Measurements from ENCODE around the gene PCSK6. TPM values are rescaled to one million over a fixed set of nuclear protein-coding genes. Genes with fewer than 3 reads are reported as not detected.

The PCSK6 gene
- total RNA-seq, 2 experiments from 2014 or later, result 0.28 TPM; not detected in 1

DNA sequence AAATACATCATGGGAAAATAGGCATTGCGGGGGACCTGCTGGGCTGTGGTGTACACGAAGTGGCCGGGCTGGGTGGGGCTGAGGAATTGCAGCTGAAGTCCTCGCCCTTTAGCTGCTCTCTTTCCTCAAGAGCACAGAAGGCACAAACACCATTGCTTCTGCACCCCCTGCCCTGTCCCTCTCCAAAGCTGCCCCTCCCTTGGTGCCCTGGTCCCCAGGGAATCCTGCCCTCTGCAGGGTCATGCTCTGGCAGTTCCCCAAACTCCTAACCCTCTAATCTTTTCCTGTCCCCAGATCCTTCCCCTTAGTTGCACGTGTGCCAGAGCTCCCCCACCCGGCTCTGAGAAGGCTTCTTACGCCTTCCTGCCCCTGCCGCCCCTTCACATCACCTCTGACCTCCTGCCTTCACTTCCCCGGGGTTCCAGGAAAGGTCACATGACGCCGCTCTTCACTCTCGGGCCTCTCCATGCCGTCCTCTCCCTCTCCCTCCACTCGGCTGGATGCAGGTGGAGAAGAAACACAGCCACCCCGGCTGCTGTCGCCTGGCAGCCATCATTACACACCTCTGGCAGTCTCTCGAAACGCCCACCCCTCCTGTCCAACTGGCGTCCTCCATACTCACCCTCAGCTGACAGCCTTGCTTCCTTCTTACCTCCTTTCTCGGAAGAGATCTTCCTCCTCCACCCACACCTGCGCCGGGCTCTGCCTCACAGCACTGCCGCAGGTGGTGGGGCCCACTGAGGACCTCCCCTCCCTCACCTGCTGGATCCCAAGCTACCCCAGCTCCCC is 6.9 kb upstream of the PCSK6 start:
- TF ChIP-seq, protein P1, sequence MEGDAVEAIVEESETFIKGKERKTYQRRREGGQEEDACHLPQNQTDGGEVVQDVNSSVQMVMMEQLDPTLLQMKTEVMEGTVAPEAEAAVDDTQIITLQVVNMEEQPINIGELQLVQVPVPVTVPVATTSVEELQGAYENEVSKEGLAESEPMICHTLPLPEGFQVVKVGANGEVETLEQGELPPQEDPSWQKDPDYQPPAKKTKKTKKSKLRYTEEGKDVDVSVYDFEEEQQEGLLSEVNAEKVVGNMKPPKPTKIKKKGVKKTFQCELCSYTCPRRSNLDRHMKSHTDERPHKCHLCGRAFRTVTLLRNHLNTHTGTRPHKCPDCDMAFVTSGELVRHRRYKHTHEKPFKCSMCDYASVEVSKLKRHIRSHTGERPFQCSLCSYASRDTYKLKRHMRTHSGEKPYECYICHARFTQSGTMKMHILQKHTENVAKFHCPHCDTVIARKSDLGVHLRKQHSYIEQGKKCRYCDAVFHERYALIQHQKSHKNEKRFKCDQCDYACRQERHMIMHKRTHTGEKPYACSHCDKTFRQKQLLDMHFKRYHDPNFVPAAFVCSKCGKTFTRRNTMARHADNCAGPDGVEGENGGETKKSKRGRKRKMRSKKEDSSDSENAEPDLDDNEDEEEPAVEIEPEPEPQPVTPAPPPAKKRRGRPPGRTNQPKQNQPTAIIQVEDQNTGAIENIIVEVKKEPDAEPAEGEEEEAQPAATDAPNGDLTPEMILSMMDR (IDR thresholded peaks at IDR 0.05), result no peak
- Histone ChIP-seq H3K4me1 (ENCODE audit: insufficient read depth, low read length) (peaks cover 3% of the 10 kb centered on the region), H3K36me3 (ENCODE audit: insufficient read depth, low read length) (no peaks in the 10 kb centered on the region), H3K27ac (ENCODE audit: low read depth in 1 of 2, low read length in 2 of 2) (no peak overlapping the region), H3K9me3 (ENCODE audit: control insufficient read depth in 1 of 2, insufficient read depth in 1 of 2, low read length in 2 of 2) (no peaks in the 10 kb centered on the region), H3K4me3 (ENCODE audit: low read length) (no peak overlapping the region), H3K27me3 (ENCODE audit: control insufficient read depth in 1 of 2, insufficient read depth in 2 of 2, low read length in 2 of 2) (peaks cover 23 to 24% of the 10 kb centered on the region in 2 experiments)
- Mint-ChIP-seq H3K36me3 (ENCODE audit: low read depth) (no peaks in the 10 kb centered on the region), H3K4me3 (no peak overlapping the region), H3K27me3 (peaks cover 91% of the 10 kb centered on the region), H3K4me1 (ENCODE audit: low read depth) (peaks cover 8% of the 10 kb centered on the region), H3K27ac (no peak overlapping the region), H3K9me3 (no peaks in the 10 kb centered on the region)
- intact Hi-C loops (cut with DNase I, micrococcal nuclease), result no loop called here
- ChIA-PET CTCF (no interaction called here), POLR2A (no interaction called here)
- no peak for ATAC-seq (ENCODE audit: poor library complexity)
- DNase-seq, result no peak

DNA sequence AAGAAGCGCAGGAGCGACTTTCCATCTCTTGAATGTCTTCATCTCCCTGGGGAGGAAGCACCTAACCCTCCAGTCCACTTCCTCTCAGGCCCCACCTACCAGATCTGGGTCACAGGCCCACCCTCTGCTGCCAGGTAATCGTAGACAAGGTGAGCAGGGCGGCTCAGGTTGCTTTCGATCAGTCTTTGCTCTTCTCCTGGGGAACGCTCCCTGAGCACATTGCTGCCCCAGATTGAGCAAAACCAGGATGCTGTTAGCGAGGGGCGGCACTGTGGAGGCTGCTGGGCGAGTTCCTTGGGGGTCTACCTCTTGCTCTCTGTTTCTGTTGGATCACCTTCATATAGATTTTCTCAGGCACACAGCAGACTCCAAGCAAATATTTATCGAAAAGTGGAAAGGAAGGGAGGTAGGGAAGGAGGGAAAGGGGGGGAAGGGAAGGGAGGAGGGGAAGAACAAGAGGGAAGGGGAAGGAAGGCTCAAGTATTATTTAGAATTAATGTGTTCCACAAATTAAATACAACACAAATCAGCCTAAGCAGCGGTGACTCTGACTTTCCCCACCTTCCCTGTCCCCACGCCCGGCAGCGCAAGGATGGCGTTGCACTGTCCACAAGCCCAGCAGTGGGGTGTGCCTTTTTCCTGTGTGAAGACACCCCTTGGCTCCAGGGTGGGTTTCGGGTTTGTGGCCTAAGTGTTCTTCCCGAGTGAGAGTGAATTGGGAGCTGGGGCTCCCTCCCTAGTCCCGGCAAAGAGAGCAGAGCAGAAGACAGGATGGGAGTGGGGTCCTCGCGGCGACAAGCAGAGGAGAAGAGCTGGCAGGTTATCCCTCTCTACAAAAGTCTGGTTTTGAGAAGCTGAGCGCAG is 6.1 kb upstream of the PCSK6 start:
- TF ChIP-seq, protein P1 (IDR thresholded peaks at IDR 0.05), result no peak
- ATAC-seq (ENCODE audit: poor library complexity) (no peak), DNase-seq (no peak)
- Mint-ChIP-seq H3K4me3 (no peak overlapping the region), H3K36me3 (ENCODE audit: low read depth) (no peaks in the 10 kb centered on the region), H3K9me3 (no peaks in the 10 kb centered on the region), H3K27me3 (peaks cover 91% of the 10 kb centered on the region), H3K4me1 (ENCODE audit: low read depth) (no peaks in the 10 kb centered on the region), H3K27ac (no peak overlapping the region)
- no peaks in the 10 kb centered on the region for H3K9me3 ChIP-seq (ENCODE audit: control insufficient read depth in 1 of 2, insufficient read depth in 1 of 2, low read length in 2 of 2)
- intact Hi-C loops (cut with DNase I, micrococcal nuclease), result no loop called here
- no peak overlapping the region for H3K4me3 ChIP-seq (ENCODE audit: low read length)
- H3K4me1 ChIP-seq (ENCODE audit: insufficient read depth, low read length), result no peaks in the 10 kb centered on the region
- no peak overlapping the region for H3K27ac ChIP-seq (ENCODE audit: low read depth in 1 of 2, low read length in 2 of 2)
- H3K36me3 ChIP-seq (ENCODE audit: insufficient read depth, low read length), result no peaks in the 10 kb centered on the region
- peaks cover 29 to 31% of the 10 kb centered on the region in 2 experiments for H3K27me3 ChIP-seq (ENCODE audit: control insufficient read depth in 1 of 2, insufficient read depth in 2 of 2, low read length in 2 of 2)
- ChIA-PET CTCF (no interaction called here), POLR2A (no interaction called here)

DNA sequence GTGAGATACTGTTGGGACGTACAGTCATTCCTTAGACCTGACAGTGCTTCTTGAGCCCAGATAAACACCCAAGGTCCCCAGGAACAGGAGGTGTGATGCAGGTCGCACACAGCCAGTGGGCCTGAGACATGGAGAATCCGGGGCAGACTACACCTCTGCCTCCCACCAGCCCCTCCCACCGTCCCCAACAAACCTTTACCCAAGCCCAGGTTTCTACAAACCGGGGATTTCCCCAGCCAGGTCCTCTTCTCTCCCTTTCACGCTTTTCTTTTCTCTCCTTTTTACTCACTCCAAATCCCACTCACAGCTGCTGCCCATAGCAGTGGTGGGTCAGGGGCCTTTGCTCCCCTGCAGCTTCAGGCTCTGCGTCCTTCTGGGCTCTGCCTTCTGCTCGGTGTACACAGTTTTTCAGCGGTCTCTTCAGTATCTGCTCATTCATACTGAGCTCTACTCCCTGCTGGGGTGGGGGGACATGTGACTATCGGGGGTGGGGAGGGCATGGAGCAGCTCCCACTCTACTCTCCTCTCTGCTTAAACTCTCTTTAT is 4.8 kb upstream of the PCSK6 start:
- TF ChIP-seq, protein P1 (IDR thresholded peaks at IDR 0.05), result no peak
- intact Hi-C loops (cut with DNase I, micrococcal nuclease), result no loop called here
- H3K4me3 Mint-ChIP-seq, result no peak overlapping the region

More for the DNA sequence above, 4.8 kb upstream of the PCSK6 start:
- POLR2A ChIA-PET, result no interaction called here
- no peak overlapping the region for H3K27ac ChIP-seq (ENCODE audit: low read depth in 1 of 2, low read length in 2 of 2)
- H3K27me3 ChIP-seq (ENCODE audit: control insufficient read depth in 1 of 2, insufficient read depth in 2 of 2, low read length in 2 of 2), result peaks cover 31% of the 10 kb centered on the region in 2 experiments
- Mint-ChIP-seq H3K27ac (no peak overlapping the region), H3K9me3 (no peaks in the 10 kb centered on the region), H3K27me3 (peaks cover 82% of the 10 kb centered on the region), H3K4me1 (ENCODE audit: low read depth) (no peaks in the 10 kb centered on the region), H3K36me3 (ENCODE audit: low read depth) (no peaks in the 10 kb centered on the region)
- DNase-seq (no peak), ATAC-seq (ENCODE audit: poor library complexity) (no peak)
- H3K36me3 ChIP-seq (ENCODE audit: insufficient read depth, low read length), result no peaks in the 10 kb centered on the region
- H3K9me3 ChIP-seq (ENCODE audit: control insufficient read depth in 1 of 2, insufficient read depth in 1 of 2, low read length in 2 of 2), result peaks cover 0 to 7% of the 10 kb centered on the region in 2 experiments
- no peak overlapping the region for H3K4me3 ChIP-seq (ENCODE audit: low read length)
- no peaks in the 10 kb centered on the region for H3K4me1 ChIP-seq (ENCODE audit: insufficient read depth, low read length)
- CTCF ChIA-PET, result no interaction called here

All from CD4-positive, alpha-beta T cell (primary cell).